Neural progenitor cell (in vitro differentiated cells): ENCODE results near the gene FAM120A. TPM values are rescaled to one million over a fixed set of nuclear protein-coding genes. Genes with fewer than 3 reads are reported as not detected.
A peak's percentile ranks its signal among the peaks of the same experiment; 100 is the strongest.

Source experiments
- DNase-seq: peaks from one replicate; pipeline ENCODE4 v3.0.0-alpha.2; 2016; ENCODE audit warnings: low spot score
- H2AFZ ChIP-seq: fragments of 200-600 bp; sonication (generic); replicated peaks from 2 replicates; pipeline ENCODE4 v1.6.1; 2016; ENCODE audit warnings: antibody characterized with exemption
- H3F3A ChIP-seq: fragments of 200-600 bp; sonication (generic); 2 replicates; pipeline ENCODE4 v1.6.1; 2016; ENCODE audit warnings: antibody characterized with exemption, low read depth
- H3K27ac ChIP-seq: fragments of 200-600 bp; sonication (generic); 2 replicates; pipeline ENCODE4 v1.5.1; 2016; ENCODE audit warnings: mild to moderate bottlenecking
- H3K27me3 ChIP-seq: fragments of 200-600 bp; sonication (generic); 2 replicates; pipeline ENCODE4 v1.6.1; 2016; ENCODE audit warnings: mild to moderate bottlenecking, moderate library complexity
- H3K36me3 ChIP-seq: fragments of 200-600 bp; sonication (generic); 2 replicates; pipeline ENCODE4 v1.5.1; 2016
- H3K4me1 ChIP-seq: fragments of 200-600 bp; sonication (generic); 2 replicates; pipeline ENCODE4 v1.6.1; 2016; ENCODE audit warnings: mixed run types
- H3K4me2 ChIP-seq: fragments of 200-600 bp; sonication (generic); 2 replicates; pipeline ENCODE4 v1.6.1; 2016
- H3K4me3 ChIP-seq: fragments of 200-600 bp; sonication (generic); 2 replicates; pipeline ENCODE4 v1.5.1; 2016
- H3K79me2 ChIP-seq: fragments of 200-600 bp; sonication (generic); 2 replicates; pipeline ENCODE4 v1.6.1; 2016; ENCODE audit warnings: low read depth
- H3K9ac ChIP-seq: fragments of 200-600 bp; sonication (generic); 2 replicates; pipeline ENCODE4 v1.6.1; 2016
- H3K9me3 ChIP-seq: fragments of 200-600 bp; sonication (generic); 2 replicates; pipeline ENCODE4 v1.5.1; 2016; ENCODE audit warnings: low read depth
- H4K20me1 ChIP-seq: fragments of 200-600 bp; sonication (generic); 2 replicates; pipeline ENCODE4 v1.6.1; 2016; ENCODE audit warnings: low read depth
- H3K27ac Mint-ChIP-seq: 3 replicates; pipeline ENCODE4 v1.8.0; 2021; ENCODE audit warnings: mixed read lengths
- H3K27me3 Mint-ChIP-seq: 2 replicates; pipeline ENCODE4 v1.8.0; 2022; ENCODE audit warnings: low read depth, mild to moderate bottlenecking, inconsistent platforms, moderate library complexity, mixed read lengths; ENCODE audit not compliant: insufficient read depth
- H3K36me3 Mint-ChIP-seq: 3 replicates; pipeline ENCODE4 v1.8.0; 2021; ENCODE audit warnings: mixed read lengths
- H3K4me1 Mint-ChIP-seq: 3 replicates; pipeline ENCODE4 v1.8.0; 2021; ENCODE audit warnings: mixed read lengths
- H3K4me3 Mint-ChIP-seq: 3 replicates; pipeline ENCODE4 v1.8.0; 2021; ENCODE audit warnings: mild to moderate bottlenecking, moderate library complexity, mixed read lengths
- H3K9me3 Mint-ChIP-seq: 3 replicates; pipeline ENCODE4 v1.8.0; 2020; ENCODE audit warnings: mixed read lengths
- CTCF ChIP-seq: fragments of 200-600 bp; sonication (generic); IDR thresholded peaks from 2 replicates; pipeline ENCODE4 v1.5.1; 2017; ENCODE audit warnings: antibody characterized with exemption, mild to moderate bottlenecking
- EZH2 ChIP-seq: fragments of 200-600 bp; sonication (generic); IDR thresholded peaks from 2 replicates; pipeline ENCODE4 v1.6.1; 2017; ENCODE audit warnings: antibody characterized with exemption, mild to moderate bottlenecking, moderate library complexity
- EZH2phosphoT487 ChIP-seq: fragments of 200-600 bp; sonication (generic); IDR thresholded peaks from 2 replicates; pipeline ENCODE4 v1.6.1; 2017; ENCODE audit warnings: antibody characterized with exemption
- total RNA-seq: library from RNA; depleted of rRNA; stranded (reverse); fragments of >200 nt; gene quantifications from 2 replicates; pipeline ENCODE4 v1.2.3, GENCODE V29; 2015; ENCODE audit warnings: low replicate concordance

FAM120A gene
- total RNA-seq, 1 donor from 2014 or later: 17.2 TPM

GRCh38 chr9:93477397-93477796 is 25.9 kb downstream of the FAM120A start:
- Histone ChIP-seq H3K9me3 (no peaks in the 10 kb centered on the region), H3K9ac (peak overlapping the region; percentile 7), H3K36me3 (no peaks in the 10 kb centered on the region), H2AFZ (no peak overlapping the region), H4K20me1 (peaks cover 18% of the 10 kb centered on the region), H3K27me3 (no peaks in the 10 kb centered on the region), H3K79me2 (peaks cover 61% of the 10 kb centered on the region), H3K27ac (no peak overlapping the region), H3K4me3 (no peak overlapping the region), H3F3A (peaks cover 3% of the 10 kb centered on the region), H3K4me1 (peaks cover 12% of the 10 kb centered on the region), H3K4me2 (no peak overlapping the region)
- Mint-ChIP-seq H3K4me3 (no peak overlapping the region), H3K36me3 (peaks cover 18% of the 10 kb centered on the region), H3K4me1 (peaks cover 14% of the 10 kb centered on the region), H3K27ac (no peak overlapping the region), H3K9me3 (no peaks in the 10 kb centered on the region), H3K27me3 (peaks cover 2% of the 10 kb centered on the region)
- no peak for DNase-seq
- TF ChIP-seq EZH2phosphoT487 (no peak), EZH2 (no peak), CTCF (no peak)

- Histone ChIP-seq H3K36me3 (no peaks in the 10 kb centered on the region), H3K9ac (no peak overlapping the region), H3K27me3 (no peaks in the 10 kb centered on the region), H2AFZ (no peak overlapping the region), H3K79me2 (peaks cover 54% of the 10 kb centered on the region), H4K20me1 (peaks cover 18% of the 10 kb centered on the region), H3K4me3 (no peak overlapping the region), H3F3A (peaks cover 3% of the 10 kb centered on the region), H3K9me3 (no peaks in the 10 kb centered on the region), H3K4me1 (peaks cover 12% of the 10 kb centered on the region), H3K4me2 (no peak overlapping the region), H3K27ac (no peak overlapping the region)
- TF ChIP-seq CTCF (no peak), EZH2 (no peak), EZH2phosphoT487 (no peak)
- no peak overlapping the region for H3K4me3 Mint-ChIP-seq
- no peak overlapping the region for H3K27ac Mint-ChIP-seq
- no peak for DNase-seq
- no peaks in the 10 kb centered on the region for H3K9me3 Mint-ChIP-seq
- peaks cover 2% of the 10 kb centered on the region for H3K27me3 Mint-ChIP-seq
- H3K4me1 Mint-ChIP-seq: peaks cover 14% of the 10 kb centered on the region
- peaks cover 19% of the 10 kb centered on the region for H3K36me3 Mint-ChIP-seq
Observed at GRCh38 chr9:93479726-93480125, 28.2 kb downstream of the FAM120A start.

- H3K9ac ChIP-seq: no peak overlapping the region
- H3K9me3 ChIP-seq: no peaks in the 10 kb centered on the region
- H3K27me3 Mint-ChIP-seq: peaks cover 2% of the 10 kb centered on the region
- H3K4me2 ChIP-seq: no peak overlapping the region
- no peaks in the 10 kb centered on the region for H3K9me3 Mint-ChIP-seq
- peaks cover 18% of the 10 kb centered on the region for H4K20me1 ChIP-seq
- peaks cover 52% of the 10 kb centered on the region for H3K79me2 ChIP-seq
- H3K27me3 ChIP-seq: no peaks in the 10 kb centered on the region
- H3K4me1 Mint-ChIP-seq: peaks cover 14% of the 10 kb centered on the region
- H3K27ac Mint-ChIP-seq: no peak overlapping the region
- H3K4me3 ChIP-seq: no peak overlapping the region
- TF ChIP-seq EZH2: no peak
- TF ChIP-seq CTCF: no peak
- TF ChIP-seq EZH2phosphoT487: no peak
- no peaks in the 10 kb centered on the region for H3K36me3 ChIP-seq
- H3K4me3 Mint-ChIP-seq: no peak overlapping the region
- peaks cover 19% of the 10 kb centered on the region for H3K36me3 Mint-ChIP-seq
- no peak for DNase-seq
- H3K27ac ChIP-seq: peak overlapping the region; percentile 25
- peaks cover 12% of the 10 kb centered on the region for H3K4me1 ChIP-seq
- peaks cover 3% of the 10 kb centered on the region for H3F3A ChIP-seq
- H2AFZ ChIP-seq: no peak overlapping the region
Observed at GRCh38 chr9:93480262-93480661, 28.8 kb downstream of the FAM120A start.
